Brain microvascular endothelial cell (primary cell): ENCODE data around the gene OPA1.

ENCODE experiments used
- DNase-seq: peaks from one replicate; pipeline ENCODE4 v3.0.0-alpha.2; 2020
- H3K27ac ChIP-seq: fragments of 250-450 bp; sonication (Bioruptor Pico); 2 replicates; pipeline ENCODE4 v1.5.1; 2020; ENCODE audit warnings: mild to moderate bottlenecking, moderate library complexity
- H3K27me3 ChIP-seq: fragments of 250-450 bp; sonication (Bioruptor Pico); replicated peaks from 2 replicates; pipeline ENCODE4 v1.5.1; 2020; ENCODE audit warnings: mild to moderate bottlenecking
- H3K36me3 ChIP-seq: fragments of 250-450 bp; sonication (Bioruptor Pico); replicated peaks from 2 replicates; pipeline ENCODE4 v1.5.1; 2020; ENCODE audit warnings: mild to moderate bottlenecking
- H3K4me3 ChIP-seq: 2 replicates; pipeline ENCODE4 v1.5.1; 2011; ENCODE audit warnings: low read depth, mild to moderate bottlenecking, control low read depth, low read length, moderate library complexity
- CTCF ChIP-seq: IDR thresholded peaks from 2 replicates; pipeline ENCODE4 v1.5.1; 2011; ENCODE audit warnings: low read depth, mild to moderate bottlenecking, moderate library complexity, low read length, control low read depth, inconsistent platforms; ENCODE audit errors: missing control alignments
- in situ Hi-C: cut with HindIII; loops from 2 replicates; pipeline ENCODE4 v1.10.0; 2017; ENCODE audit warnings: low sequenced_read_pairs, low pct_ligation_motif_present

OPA1 gene

GRCh38 chr3:193720169-193720568 is 127.2 kb downstream of the OPA1 start:
- Histone ChIP-seq H3K36me3 (no peaks in the 10 kb centered on the region), H3K27me3 (peaks cover 2% of the 10 kb centered on the region), H3K4me3 (no peak overlapping the region), H3K27ac (no peak overlapping the region)
- in situ Hi-C loops, result no loop called here
- TF ChIP-seq CTCF, result no peak
- no peak for DNase-seq

DNA sequence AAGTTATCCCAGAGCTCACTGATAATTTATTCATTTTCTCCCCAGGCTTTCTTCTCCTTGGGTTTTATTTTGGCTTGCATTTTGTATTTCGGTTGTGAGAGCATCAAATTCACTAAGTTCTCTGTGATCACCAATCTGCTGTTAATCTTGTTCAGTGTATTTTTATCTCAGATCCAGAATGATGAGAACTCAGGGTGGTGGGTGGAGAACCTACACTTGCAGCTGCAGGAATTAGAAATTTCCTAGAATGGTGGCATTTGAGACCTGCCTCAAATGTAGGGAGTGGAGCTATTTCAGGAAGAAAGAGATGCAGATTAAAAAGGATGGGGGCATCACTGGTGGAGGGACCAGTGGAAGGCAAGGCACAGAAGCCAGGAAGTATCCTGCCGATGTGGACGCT is 129.6 kb downstream of the OPA1 start:
- Histone ChIP-seq H3K27ac (no peak overlapping the region), H3K27me3 (peaks cover 2% of the 10 kb centered on the region), H3K4me3 (no peak overlapping the region), H3K36me3 (no peaks in the 10 kb centered on the region)
- DNase-seq, result no peak
- in situ Hi-C loops, result no loop called here
- TF ChIP-seq CTCF, result no peak

GRCh38 chr3:193727089-193727488 is 134.1 kb downstream of the OPA1 start:
- DNase-seq, result no peak
- in situ Hi-C loops, result no loop called here
- no peak for TF ChIP-seq CTCF

GRCh38 chr3:193728429-193729087 is 135.6 kb downstream of the OPA1 start:
- no peak for TF ChIP-seq CTCF

More at GRCh38 chr3:193727089-193727488, 134.1 kb downstream of the OPA1 start:
- no peaks in the 10 kb centered on the region for H3K36me3 ChIP-seq
- H3K27me3 ChIP-seq, result peaks cover 6% of the 10 kb centered on the region
- no peak overlapping the region for H3K27ac ChIP-seq
- H3K4me3 ChIP-seq, result no peak overlapping the region

GRCh38 chr3:193729088-193729465 is 136.1 kb downstream of the OPA1 start:
- DNase-seq, result no peak
- in situ Hi-C loops, result no loop called here
- no peak overlapping the region for H3K27ac ChIP-seq
- H3K4me3 ChIP-seq, result no peak overlapping the region
- H3K27me3 ChIP-seq, result peaks cover 4% of the 10 kb centered on the region
- TF ChIP-seq CTCF, result no peak
- H3K36me3 ChIP-seq, result no peaks in the 10 kb centered on the region

More at GRCh38 chr3:193728429-193729087, 135.6 kb downstream of the OPA1 start:
- DNase-seq, result no peak
- no peak overlapping the region for H3K4me3 ChIP-seq
- in situ Hi-C loops, result no loop called here
- H3K27me3 ChIP-seq, result peaks cover 4% of the 10 kb centered on the region
- no peaks in the 10 kb centered on the region for H3K36me3 ChIP-seq
- H3K27ac ChIP-seq, result no peak overlapping the region

DNA sequence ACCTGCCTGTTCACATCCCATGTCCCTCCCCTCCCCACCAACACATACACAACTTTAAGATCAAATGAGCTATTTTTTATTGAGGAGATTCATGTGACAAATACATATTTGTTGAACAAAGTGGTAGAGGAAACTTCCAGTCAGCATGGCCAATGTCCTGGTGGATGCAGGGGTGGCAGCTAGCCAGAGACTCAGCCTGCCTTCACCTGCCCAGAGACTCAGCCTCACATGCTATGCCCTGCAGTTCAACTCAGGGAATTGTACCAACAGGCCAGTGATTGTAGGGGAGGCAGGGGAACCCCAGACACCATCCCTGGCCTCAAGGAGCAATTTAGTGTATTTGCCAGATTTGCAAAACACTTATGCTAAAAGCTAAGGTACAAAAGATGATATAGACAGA is 136.6 kb downstream of the OPA1 start:
- TF ChIP-seq CTCF, result no peak
- DNase-seq, result no peak
- in situ Hi-C loops, result no loop called here

More for the DNA sequence above, 136.6 kb downstream of the OPA1 start:
- peaks cover 4% of the 10 kb centered on the region for H3K27me3 ChIP-seq
- H3K36me3 ChIP-seq, result no peaks in the 10 kb centered on the region
- no peak overlapping the region for H3K27ac ChIP-seq
- H3K4me3 ChIP-seq, result no peak overlapping the region
